ENCODE measurements around the gene ADAM33.

ADAM33 gene, protein sequence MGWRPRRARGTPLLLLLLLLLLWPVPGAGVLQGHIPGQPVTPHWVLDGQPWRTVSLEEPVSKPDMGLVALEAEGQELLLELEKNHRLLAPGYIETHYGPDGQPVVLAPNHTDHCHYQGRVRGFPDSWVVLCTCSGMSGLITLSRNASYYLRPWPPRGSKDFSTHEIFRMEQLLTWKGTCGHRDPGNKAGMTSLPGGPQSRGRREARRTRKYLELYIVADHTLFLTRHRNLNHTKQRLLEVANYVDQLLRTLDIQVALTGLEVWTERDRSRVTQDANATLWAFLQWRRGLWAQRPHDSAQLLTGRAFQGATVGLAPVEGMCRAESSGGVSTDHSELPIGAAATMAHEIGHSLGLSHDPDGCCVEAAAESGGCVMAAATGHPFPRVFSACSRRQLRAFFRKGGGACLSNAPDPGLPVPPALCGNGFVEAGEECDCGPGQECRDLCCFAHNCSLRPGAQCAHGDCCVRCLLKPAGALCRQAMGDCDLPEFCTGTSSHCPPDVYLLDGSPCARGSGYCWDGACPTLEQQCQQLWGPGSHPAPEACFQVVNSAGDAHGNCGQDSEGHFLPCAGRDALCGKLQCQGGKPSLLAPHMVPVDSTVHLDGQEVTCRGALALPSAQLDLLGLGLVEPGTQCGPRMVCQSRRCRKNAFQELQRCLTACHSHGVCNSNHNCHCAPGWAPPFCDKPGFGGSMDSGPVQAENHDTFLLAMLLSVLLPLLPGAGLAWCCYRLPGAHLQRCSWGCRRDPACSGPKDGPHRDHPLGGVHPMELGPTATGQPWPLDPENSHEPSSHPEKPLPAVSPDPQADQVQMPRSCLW

DNA sequence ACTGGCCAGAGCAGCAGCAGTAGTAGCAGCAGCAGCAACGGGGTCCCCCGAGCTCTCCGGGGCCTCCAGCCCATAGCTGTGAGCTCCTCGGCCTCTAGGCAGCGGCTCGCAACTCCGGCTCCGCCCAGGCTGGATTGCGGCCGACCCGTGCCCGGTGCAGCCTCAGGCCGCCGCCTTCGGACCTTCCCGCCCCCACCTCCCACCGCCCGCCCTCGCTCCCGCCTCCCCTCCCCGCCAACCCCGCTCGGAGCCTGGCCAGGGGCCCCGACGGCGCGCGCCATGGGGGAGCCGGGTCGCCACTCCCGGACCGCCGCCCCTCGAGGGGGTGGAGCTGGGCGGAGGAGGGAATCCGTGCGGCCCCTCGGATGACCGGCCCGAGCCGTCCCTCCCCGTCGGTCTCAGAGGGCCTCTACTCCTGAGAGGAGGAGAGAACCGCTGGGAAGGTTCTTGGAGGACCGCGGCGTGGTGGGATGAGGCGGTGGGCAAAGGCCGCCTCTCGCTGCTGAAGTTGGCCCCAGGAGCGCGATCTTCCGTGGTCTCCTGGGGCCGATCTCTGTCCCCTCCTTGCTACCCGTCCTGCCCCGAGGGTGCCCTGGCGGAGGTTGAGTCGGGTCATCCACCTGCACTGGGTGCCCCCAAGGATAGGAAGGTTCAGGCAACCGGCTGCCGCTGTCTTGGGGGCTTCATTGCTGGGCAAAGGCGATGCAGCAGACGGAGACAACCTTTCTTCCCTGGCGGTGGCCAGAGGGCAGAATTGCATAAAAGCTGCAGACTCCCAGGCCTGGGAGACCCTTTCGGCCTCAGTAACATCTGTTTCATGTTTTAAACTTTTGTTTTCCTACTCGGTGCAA, at the start of gene ADAM33:
Gene ADAM33, minus strand, starts transcription at position 80 of the 851 bp plus-strand sequence. Its CDS starts 6 bp downstream, at position 74.
- no peak for DNase-seq

DNA sequence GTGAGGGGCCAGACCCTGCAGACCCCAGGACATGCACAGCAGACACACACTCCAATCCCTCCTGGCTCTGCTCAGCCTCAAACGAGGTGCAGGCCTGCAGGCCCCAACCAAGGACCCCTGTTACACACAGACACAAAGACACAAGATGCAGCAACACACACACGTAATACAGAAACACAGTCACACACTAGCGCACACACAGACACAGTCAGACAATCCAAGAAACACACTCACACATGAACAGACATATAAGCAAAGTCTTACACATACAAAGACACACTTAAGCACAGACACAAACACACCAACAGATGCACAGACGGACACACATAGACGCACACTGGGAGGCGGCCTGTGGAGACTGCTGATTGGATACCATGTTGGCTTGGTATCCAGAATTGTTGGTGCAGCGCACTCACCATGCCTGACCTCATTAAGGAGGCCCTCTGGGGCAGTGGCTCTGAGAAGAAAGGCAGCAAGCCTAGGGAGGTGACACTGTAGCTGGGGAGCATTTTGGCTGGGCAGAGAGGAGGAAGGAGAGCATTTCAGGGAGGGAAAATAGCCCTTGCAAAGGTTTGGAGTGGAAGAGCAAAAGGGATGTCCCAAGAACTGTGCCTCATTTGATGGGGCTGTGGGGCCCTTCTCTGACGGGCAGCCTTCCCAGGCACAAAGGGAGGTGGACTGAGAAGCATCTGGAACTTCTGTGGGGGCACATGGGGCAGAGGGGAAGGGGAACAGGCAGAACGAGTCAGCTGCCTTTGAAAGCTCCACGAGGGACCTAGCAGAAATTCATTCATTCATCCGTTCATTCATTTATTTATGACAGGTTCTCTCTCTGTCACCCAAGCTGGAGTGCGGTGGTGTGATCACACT, 49.2 kb upstream of the ADAM33 start:
- no peak for DNase-seq

DNA sequence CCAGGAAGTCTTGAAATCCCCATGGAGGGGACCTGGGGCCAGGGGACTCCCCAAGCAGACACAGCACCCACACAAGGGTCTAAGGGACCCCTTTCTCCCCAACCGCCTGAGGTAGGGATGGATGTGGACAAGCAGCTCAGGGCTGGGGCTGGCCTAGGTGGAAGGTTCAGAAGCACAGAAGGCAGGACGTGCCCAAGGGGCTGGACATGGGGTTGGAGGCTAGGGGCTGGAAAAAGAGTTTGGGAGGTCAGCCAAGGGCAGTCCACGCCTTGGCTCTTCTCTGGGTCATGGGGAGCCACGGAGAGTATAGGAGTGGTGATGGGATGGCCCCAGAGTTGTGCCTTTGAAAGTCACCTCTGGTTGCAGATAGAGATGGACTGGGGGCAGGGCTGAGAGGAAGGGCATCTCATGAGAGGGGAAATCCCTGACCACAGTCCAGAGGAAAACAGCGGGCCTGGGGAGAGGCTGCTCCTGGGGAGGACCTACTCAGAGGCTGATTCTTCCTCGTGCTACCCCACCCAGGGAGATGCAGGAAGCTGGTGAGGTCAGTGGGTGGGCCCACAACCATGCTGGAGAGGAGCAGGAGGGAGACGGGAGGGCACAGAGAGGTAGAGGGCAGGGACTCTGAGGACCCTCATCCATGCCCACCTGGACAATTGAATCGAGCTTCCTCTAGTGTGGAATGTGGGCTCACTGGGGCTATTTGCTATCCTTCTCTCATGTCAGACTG, 48.2 kb upstream of the ADAM33 start:
- no peak for DNase-seq

DNA sequence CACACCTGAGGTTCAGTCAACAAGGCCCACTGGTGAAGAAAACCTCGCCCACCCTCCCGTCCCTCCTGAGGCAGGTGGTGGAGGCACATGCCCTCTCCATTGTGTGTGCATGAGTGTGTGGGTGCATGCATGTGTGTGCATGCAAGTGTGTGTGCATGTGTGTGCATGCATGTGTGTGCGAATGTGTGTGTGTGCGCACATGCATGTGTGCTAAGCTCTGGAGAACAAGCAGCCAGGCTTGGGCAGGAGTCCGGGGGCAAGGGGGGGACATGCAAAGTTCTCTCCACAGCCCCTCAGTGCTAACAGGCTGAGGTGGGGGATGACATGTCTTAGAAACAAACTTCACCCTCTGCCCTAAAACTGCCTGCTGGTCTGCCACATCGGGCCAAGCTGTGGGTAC, 47.6 kb upstream of the ADAM33 start:
- DNase-seq = no peak

DNA sequence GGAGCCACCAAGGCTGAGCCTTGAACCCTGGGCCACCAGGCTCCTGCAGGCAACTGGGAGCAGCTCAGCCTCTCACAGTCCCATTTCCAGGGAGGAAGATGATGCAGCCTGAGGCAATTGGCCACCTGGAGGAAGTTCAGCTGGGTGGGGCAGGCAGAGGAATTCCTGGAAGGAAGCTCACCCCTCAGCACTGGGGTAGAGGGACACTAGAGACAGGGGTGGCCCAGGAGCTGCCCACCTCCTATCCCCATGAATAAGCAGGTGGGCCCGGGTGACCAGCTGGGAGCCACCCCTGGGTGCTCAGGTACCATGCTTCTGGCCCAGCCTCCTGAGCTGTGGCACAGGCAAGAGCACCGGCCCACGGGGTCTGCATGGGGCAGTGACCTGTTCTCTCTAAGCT, 47.1 kb upstream of the ADAM33 start:
- no peak for DNase-seq

DNA sequence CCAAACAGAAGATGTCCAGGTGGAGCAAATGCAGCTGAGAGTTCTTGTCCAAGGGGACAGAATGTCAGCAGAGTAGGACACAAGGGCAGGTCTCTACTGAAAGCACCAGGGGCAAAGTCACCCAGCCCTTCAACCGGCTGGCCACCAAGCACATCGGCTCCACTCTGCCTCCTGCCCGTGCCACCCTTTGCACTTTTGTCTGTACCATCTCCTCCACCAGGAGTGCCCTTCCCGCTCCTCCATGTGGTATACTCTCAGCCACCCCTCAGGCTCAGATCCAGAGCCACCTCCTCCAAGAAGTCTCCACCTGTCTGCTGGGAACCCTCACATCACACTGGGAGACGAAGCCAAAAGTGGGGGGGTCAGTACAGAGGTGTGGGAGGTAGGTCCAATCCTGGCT, 46.5 kb upstream of the ADAM33 start:
- DNase-seq = no peak

DNA sequence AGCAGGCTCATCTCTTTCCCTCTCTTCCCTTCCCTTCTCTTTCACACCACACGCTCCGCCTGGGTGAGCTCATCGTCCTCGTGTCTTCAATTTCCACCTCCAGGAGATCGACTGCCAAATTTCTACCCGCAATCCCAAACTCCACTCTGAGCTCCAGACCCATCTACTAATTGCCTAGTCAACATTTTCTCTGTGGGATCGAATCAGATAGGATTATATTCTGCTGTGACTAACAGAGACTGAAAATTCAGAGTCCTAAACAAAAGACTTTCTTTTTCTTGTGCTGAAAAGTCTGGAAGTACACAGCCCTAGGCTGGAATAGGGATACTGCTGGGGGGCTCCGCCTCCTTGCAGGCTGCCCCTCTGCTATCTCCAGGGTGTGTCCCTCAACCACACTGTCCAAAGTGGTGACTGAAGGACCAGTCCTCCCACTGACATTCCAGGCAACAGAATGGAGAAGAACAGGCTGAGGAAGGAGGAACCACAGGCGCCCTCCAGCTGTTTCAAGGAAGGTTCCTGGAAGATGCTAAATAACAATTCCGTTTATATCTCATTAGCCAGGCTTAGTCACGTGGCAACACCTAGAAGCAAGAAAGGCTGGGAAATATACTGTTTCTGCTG, 45.7 kb upstream of the ADAM33 start:
- no peak for DNase-seq

DNA sequence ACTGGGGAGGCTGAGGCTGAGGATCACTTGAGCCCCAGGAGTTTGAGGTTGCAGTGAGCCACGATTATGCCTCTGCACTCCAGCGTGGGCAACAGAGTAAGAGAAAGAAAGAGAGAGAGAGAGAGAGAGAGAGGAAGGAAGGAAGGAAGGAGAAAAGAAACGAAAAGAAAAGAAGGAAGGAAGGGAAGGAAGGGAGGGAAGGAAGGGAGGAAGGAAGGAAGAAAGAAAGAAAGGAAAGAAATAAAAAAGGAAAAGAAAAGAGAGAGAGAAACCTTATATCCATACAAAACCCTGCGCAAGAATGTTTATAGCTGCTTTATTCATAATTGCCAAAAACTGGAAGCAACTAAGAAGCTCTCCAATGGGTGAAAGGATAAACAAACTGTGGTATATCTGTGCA, 42.5 kb upstream of the ADAM33 start:
- DNase-seq = no peak

DNA sequence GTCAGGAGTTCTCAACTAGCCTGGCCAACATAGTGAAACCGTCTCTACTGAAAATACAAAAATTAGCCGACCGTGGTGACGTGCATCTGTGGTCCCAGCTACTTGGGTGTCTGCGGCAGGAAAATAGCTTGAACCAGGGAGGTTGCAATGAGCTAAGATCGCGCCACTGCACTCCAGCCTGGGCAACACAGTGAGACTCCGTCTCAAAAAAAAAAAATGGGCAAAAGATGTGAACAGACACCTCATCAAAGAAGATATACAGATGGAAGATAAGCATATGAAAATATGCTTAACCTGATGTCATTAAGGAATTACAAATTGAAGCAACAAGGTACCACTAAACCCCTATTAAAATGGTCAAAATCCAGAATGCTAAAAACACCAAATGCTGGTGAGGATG, 41.5 kb upstream of the ADAM33 start:
- no peak for DNase-seq

DNA sequence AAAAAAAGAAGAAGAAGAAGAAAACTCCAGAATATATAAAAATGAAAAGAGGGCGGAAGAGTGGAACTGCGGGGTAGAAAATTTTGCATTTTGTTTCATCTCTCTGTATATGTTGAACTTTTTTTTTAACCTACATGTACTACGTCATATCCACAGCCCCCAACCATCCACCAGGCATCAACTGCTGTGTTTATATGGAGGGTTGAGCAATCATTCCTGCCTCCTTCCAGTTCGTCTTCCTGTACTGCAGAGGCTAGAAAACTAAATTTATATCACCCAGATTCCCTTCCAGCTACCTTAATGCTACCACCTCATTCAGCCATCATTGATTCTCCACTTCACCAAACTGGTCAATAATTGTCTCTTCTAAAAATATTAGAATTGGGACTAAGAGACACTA, 40.1 kb upstream of the ADAM33 start:
- DNase-seq = no peak

DNA sequence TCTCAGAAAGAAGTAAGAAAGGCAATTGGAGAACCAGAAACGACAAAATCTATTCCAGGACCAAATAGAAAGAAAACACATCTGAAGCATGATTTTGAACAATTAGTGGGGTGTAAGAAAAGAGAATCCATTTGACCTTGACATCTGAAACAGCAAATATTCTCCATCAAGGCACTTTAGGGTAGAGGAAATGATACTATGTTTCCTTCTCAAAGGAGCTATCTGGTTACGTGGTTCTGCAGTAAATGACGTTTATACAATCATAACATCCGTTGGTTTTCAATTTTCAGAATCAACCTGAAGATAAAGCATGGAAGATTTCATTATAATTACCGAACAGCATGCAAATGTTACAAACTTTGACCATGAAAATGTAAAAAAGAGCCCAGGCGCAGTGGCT, 38.8 kb upstream of the ADAM33 start:
- DNase-seq = no peak

DNA sequence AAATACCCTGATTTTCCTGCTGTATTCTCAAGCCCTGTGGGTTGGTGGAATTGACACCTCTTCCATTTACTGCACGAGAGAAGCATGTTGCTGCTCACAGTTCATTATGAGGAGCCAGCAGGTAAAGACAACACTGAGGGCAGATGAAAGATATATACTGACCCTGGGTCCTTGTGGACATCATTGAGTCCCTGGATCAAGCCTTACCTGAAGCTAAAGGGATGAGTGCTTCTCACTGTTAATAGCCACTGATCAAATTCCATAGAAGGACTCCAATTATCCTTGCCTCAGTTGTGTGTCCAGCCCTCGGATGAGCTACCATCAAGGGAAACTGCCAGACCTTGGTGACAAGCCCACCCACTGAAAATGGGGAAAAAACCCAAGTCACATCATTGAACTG, 38.3 kb upstream of the ADAM33 start:
- no peak for DNase-seq

DNA sequence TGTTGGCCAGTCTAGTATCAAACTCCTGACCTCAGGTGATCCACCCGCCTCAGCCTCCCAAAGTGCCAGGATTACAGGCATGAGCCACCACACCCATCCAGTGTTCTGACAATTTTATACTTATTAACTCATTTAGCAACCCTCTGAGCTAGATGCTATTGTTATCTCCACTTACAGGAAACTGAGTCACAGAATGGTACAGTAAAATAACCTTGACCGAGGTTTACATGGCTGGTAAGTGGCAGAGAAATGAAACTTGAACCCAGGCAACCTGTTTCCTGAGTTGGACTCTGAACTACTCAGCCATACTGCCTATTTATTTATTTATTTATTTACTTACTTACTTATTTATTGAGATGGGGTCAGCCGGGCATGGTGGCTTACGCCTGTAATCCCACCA, 37.2 kb upstream of the ADAM33 start:
- DNase-seq = no peak

DNA sequence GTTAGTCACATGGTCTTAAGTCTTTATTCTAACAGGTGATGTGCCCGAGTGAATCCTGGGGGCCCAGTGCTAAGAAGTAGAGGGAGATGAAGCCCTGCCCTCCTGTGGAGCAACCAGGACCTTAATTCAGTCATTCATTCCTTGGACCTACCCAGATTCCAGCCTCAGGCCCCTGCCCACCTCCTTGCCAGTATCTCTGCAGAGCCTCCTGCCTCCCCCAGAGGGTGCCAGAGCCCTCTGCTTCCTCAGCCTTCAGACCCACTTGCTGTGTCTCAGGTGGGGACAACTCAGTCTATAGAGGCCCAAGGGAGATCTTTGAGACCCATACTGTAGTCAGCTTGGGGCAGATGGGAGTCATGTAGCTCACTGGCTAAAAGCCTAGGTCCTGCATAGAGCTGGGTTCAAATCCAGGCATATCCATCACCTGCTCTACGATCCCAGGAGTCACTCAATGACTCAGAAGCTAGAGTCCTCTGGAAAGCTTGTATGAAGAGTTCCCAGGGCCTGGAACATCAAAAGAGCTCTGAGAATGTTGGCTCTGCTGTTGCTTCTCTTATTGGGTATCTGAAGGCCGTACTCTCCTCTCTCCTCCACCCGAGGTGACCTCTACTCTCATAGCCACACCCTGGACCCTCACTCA, 34.5 kb upstream of the ADAM33 start:
- peak; percentile 24 for DNase-seq

DNA sequence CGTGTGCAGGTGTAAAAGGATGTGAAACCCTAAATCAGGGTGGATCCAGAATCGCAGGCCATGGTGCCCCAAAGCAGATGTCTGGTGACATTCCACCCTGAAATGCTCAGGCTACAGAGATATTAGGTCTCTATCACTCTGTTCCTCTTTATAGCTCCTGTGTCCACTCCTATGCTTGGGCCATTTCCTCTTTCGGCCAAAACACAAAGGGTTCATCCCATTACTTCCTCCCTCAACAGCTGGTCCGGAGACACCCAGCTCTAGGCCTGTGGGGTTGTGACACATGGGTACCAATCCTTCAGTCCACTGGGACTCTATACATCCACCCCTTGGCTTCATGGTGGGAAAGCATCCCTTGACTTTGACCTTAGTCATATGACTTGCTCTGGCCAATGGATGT, 32.3 kb upstream of the ADAM33 start:
- no peak for DNase-seq

DNA sequence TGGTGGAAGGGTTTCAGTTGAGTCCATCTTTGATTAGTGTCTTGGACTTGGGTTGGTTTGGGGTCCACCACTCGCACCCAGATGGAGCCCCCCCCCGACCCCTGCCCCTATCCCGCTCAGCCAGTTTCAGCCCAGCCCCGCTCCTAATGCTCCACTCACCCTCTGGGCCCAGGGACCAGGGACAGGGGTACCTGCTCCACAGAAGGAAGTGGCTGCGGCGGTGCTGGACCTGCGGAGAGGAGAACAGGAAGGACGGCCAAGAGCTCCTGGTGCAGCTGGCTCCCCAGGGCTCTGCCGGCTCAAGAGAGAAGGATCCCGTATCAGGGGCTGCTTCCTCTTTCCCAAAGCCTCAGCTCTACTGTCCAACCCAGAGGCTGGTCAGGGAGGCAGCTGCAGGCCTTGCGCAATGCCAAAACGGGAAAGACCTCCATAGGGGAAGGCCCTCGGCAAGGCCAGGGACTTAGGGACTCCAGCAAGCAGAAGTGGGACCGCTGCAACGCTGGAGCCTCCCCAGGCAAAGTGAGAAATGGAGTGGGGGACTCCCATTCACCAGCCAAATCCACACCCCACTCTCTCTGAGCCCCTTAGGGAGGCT, 30.6 kb upstream of the ADAM33 start, which contains the start of gene SIGLEC1:
Gene SIGLEC1, minus strand, starts transcription at position 322 of the 595 bp plus-strand sequence. CDS start 5,472 bp downstream, outside the sequence.
- peak; percentile 17 for DNase-seq

DNA sequence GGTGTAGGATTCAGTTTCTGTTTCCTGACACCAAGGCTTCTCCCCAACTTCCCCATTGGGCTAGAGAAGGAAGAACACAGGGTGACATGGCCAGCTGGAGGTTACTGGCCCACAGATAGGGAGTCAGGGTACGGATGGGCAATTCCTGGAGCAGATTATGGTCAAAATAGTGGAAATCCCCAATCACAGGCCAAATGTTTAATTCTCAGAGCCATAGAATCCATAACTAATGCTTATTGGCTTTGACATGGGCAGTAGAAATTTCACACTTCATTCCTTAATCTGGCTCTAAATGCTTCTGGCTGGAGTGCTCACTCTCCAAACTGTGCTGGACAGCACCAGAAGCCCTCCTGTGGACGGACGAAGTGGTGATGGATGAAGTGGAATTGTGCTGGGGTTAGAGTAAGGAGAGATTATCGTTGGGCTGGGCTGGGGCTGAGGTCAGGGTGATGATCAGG, 29.7 kb upstream of the ADAM33 start:
- no peak for DNase-seq

DNA sequence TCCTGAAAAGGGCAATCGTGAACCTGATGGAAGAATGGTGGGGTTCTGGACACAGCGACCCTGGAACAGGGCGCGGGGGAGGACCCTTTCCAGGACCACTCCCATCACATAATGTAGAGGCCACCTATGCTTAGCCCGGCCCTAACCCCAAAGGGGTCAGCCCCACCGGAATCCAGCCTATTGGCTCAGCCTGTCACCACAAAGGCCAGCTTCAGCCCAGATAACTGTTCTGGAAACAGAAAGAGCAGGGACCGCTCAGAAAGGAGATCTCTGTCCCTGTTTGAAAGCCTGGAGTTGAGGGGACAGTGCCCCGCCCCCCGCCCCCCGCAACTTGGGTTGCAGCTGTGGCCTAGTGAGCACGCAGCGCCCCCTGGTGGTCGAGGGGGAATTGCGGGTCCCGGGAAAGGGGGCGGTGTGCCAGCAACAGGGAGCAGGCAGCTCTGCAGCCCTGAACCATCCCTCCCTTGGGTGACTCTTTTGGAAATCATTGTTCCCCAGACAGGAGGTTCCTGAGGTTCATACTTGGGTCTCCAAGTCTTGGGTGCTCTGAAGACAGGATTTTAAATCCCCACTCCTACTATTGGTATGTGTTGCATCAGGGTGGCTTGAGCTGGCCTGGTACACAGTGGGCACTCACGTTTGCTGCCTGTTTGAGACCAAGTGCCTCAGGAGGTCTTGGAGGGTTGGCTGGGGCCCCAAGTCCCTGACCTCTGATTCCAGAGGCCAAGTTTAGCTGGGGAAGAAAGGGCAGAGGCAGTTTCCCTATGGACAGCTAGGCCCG, 29.1 kb upstream of the ADAM33 start:
- peak; percentile 69 for DNase-seq

DNA sequence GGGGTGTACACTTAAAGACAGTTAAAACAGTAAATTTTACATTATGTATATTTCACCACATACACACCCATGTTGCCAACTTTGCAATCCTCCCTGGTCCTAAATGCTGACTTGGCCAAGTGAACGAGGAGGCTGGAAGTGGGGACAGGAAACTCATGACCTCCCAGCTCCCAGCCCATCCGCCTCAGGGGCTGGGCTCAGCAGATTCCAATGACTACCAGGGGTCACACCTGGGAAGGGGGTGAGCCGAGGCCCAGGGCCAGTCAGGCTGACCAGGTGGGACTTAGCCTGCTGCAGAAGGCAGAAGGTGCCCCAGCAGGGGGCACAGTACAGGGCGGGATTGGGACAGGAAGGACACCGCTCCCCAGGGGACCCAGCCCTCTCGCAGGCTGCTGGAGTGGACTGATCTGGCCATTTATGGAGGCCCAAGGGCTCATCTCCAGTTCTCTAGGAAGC, 28.2 kb upstream of the ADAM33 start:
- DNase-seq = no peak
